Activated naive CD4-positive, alpha-beta T cell treated with anti-CD3 and anti-CD28 coated beads, Interleukin-2, amount 50 U/mL, for 24 hours (primary cell): ENCODE measurements around the gene CPLX1.
"Not testable (repeated sequence)": the region's sequence is repeated elsewhere in the genome, so short reads cannot be mapped to it uniquely, and the experiment has no call there.

Experiments used
- H3K27ac Mint-ChIP-seq: one replicate; pipeline ENCODE4 v1.8.0; 2021; ENCODE audit warnings: mild to moderate bottlenecking, mixed read lengths
- H3K27me3 Mint-ChIP-seq: one replicate; pipeline ENCODE4 v1.8.0; 2021; ENCODE audit warnings: mixed read lengths
- H3K36me3 Mint-ChIP-seq: one replicate; pipeline ENCODE4 v1.8.0; 2021; ENCODE audit warnings: mixed read lengths
- H3K4me1 Mint-ChIP-seq: one replicate; pipeline ENCODE4 v1.8.0; 2021; ENCODE audit warnings: mixed read lengths
- H3K4me3 Mint-ChIP-seq: one replicate; pipeline ENCODE4 v1.8.0; 2021; ENCODE audit warnings: mild to moderate bottlenecking, mixed read lengths
- H3K9me3 Mint-ChIP-seq: one replicate; pipeline ENCODE4 v1.8.0; 2021; ENCODE audit warnings: mixed read lengths

CPLX1 gene

DNA sequence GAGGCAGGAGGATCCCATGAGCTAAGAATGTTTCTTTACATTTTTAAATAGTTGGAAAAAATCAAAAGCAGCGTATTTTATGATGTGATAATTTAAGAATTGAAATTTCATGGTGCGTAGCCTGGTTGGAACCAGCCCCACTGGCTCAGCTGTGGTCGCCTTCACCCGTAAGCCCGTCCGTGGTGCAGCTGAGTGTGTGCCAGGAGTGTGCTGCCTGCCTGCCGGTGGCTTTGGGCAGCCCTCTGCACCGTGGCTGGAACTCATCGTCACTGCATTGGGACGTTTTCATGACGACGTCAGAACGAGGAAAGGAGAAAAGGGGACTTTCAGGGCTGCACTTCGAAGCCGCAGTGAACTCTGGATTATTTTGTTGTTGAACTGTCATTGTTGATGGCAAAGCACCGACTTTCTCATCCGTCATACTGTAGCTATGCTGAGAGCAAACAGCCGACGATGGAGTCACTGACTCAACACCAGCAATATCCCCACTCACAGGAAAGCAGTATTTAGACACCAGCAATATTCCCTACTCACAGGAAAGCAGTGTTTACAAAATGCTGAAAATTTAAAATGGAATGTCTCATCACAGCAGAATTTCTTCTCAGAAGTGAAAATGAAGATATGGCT, 85.2 kb downstream of the CPLX1 start:
- no peaks in the 10 kb centered on the region for H3K27me3 Mint-ChIP-seq
- H3K4me3 Mint-ChIP-seq: no peak overlapping the region
- peaks cover 3% of the 10 kb centered on the region for H3K36me3 Mint-ChIP-seq
- no peaks in the 10 kb centered on the region for H3K9me3 Mint-ChIP-seq
- no peaks in the 10 kb centered on the region for H3K4me1 Mint-ChIP-seq
- H3K27ac Mint-ChIP-seq: no peak overlapping the region

GRCh38 chr4:740011-740410, 85.9 kb downstream of the CPLX1 start:
- no peaks in the 10 kb centered on the region for H3K27me3 Mint-ChIP-seq
- H3K27ac Mint-ChIP-seq: no peak overlapping the region
- H3K9me3 Mint-ChIP-seq: no peaks in the 10 kb centered on the region
- no peak overlapping the region for H3K4me3 Mint-ChIP-seq
- H3K36me3 Mint-ChIP-seq: peaks cover 3% of the 10 kb centered on the region
- H3K4me1 Mint-ChIP-seq: no peaks in the 10 kb centered on the region

DNA sequence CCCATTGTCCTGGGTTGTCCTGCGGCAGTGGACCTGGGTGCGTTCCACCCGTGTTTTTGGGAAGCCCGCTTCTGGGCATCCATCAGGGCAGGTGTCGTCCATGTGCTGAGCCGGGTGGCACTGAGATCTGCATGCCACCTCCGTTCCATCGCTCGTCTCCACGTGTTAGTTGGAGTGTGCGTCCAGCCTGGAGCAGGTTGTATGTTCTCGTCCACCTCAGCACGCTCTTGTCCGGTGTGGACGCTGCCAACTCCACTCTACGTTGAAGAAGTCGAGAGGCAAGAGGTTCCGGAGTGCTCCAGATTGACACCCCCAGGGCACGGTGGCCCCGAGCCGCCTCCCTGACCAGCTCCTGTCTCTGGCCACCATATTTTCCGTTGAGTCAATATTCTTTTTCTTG, 86.4 kb downstream of the CPLX1 start:
- no peak overlapping the region for H3K27ac Mint-ChIP-seq
- H3K4me3 Mint-ChIP-seq: no peak overlapping the region
- no peaks in the 10 kb centered on the region for H3K4me1 Mint-ChIP-seq
- no peaks in the 10 kb centered on the region for H3K9me3 Mint-ChIP-seq
- peaks cover 6% of the 10 kb centered on the region for H3K36me3 Mint-ChIP-seq
- H3K27me3 Mint-ChIP-seq: no peaks in the 10 kb centered on the region

GRCh38 chr4:738781-739280, 87.1 kb downstream of the CPLX1 start:
- H3K9me3 Mint-ChIP-seq: no peaks in the 10 kb centered on the region
- no peak overlapping the region for H3K27ac Mint-ChIP-seq
- H3K27me3 Mint-ChIP-seq: no peaks in the 10 kb centered on the region
- H3K4me1 Mint-ChIP-seq: no peaks in the 10 kb centered on the region
- H3K36me3 Mint-ChIP-seq: peaks cover 6% of the 10 kb centered on the region
- H3K4me3 Mint-ChIP-seq: no peak overlapping the region

GRCh38 chr4:736561-736960, 89.4 kb downstream of the CPLX1 start:
- H3K36me3 Mint-ChIP-seq, H3K4me1 Mint-ChIP-seq, H3K27ac Mint-ChIP-seq, H3K4me3 Mint-ChIP-seq, H3K9me3 Mint-ChIP-seq, H3K27me3 Mint-ChIP-seq: not testable (repeated sequence)

DNA sequence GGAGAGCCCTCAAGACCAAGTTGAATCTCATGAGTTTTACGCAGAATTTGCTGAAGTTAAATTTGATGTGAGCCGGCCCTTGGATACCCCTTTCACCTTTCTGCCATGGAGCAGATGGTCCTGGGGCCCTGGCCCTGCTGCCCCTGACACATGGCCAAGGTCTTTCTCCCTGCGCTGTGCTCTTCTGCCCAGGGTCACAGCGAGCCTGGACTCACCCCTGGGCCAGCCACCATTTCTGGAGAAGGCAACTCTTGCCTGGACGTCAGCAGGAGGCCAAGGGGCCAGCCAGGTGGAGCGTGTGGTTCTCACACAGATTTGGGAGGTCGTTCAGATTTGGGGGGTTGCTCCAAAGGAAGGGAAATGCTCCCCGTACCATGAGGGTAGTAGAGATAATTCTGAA, 90.3 kb downstream of the CPLX1 start:
- Mint-ChIP-seq H3K36me3 (peaks cover 10% of the 10 kb centered on the region), H3K4me3 (no peak overlapping the region), H3K27me3 (no peaks in the 10 kb centered on the region), H3K9me3 (no peaks in the 10 kb centered on the region), H3K27ac (no peak overlapping the region), H3K4me1 (no peaks in the 10 kb centered on the region)
